GM23338 (cell line): Measurements from ENCODE around the gene PANK4. TPM values are rescaled to one million over a fixed set of nuclear protein-coding genes. Genes with fewer than 3 reads are reported as not detected.
"Not testable (repeated sequence)": the region's sequence is repeated elsewhere in the genome, so short reads cannot be mapped to it uniquely, and the experiment has no call there.

Source experiments
- ATAC-seq: fragments of 200-7000 bp; cut with Tn5 transposase; 3 replicates; pipeline ENCODE4 v1.9.1; 2020
- DNase-seq: peaks from one replicate; pipeline ENCODE4 v3.0.0-alpha.2; 2015; ENCODE audit warnings: low spot score
- H2AFZ ChIP-seq: fragments of 200-600 bp; sonication (generic); 2 replicates; pipeline ENCODE4 v1.8.0; 2016; ENCODE audit warnings: antibody characterized with exemption, mild to moderate bottlenecking, moderate library complexity
- H3F3A ChIP-seq: fragments of 200-600 bp; sonication (generic); replicated peaks from 2 replicates; pipeline ENCODE4 v1.8.0; 2017; ENCODE audit warnings: antibody characterized with exemption, mixed run types, low read depth
- H3K27ac ChIP-seq: fragments of 200-600 bp; sonication (generic); 2 replicates; pipeline ENCODE4 v1.6.1; 2016; ENCODE audit warnings: low read depth
- H3K27me3 ChIP-seq: fragments of 200-600 bp; sonication (generic); 2 replicates; pipeline ENCODE4 v1.8.0; 2016; ENCODE audit warnings: mild to moderate bottlenecking, mixed run types, moderate library complexity; ENCODE audit not compliant: insufficient read depth
- H3K36me3 ChIP-seq: fragments of 200-600 bp; sonication (generic); 2 replicates; pipeline ENCODE4 v1.8.0; 2016; ENCODE audit warnings: mild to moderate bottlenecking; ENCODE audit not compliant: insufficient read depth
- H3K4me1 ChIP-seq: fragments of 200-600 bp; sonication (generic); 2 replicates; pipeline ENCODE4 v1.8.0; 2016; ENCODE audit warnings: mild to moderate bottlenecking, moderate library complexity; ENCODE audit not compliant: insufficient read depth
- H3K4me2 ChIP-seq: fragments of 200-600 bp; sonication (generic); 2 replicates; pipeline ENCODE4 v1.7.1; 2017; ENCODE audit warnings: mixed run types
- H3K4me3 ChIP-seq: fragments of 200-600 bp; sonication (generic); 2 replicates; pipeline ENCODE4 v1.6.1; 2016; ENCODE audit warnings: mixed run types
- H3K79me2 ChIP-seq: fragments of 200-600 bp; sonication (generic); replicated peaks from 2 replicates; pipeline ENCODE4 v1.8.0; 2017; ENCODE audit warnings: mild to moderate bottlenecking; ENCODE audit not compliant: insufficient read depth
- H3K9me2 ChIP-seq: fragments of 200-600 bp; sonication (generic); 2 replicates; pipeline ENCODE4 v1.8.0; 2017; ENCODE audit not compliant: insufficient read depth
- H4K20me1 ChIP-seq: fragments of 200-600 bp; sonication (generic); replicated peaks from 2 replicates; pipeline ENCODE4 v1.8.0; 2017; ENCODE audit warnings: mild to moderate bottlenecking; ENCODE audit not compliant: insufficient read depth
- H3K27ac Mint-ChIP-seq: 2 replicates; pipeline ENCODE4 v1.8.0; 2020; ENCODE audit warnings: inconsistent platforms, mild to moderate bottlenecking, moderate library complexity, mixed read lengths
- H3K27me3 Mint-ChIP-seq: 3 replicates; pipeline ENCODE4 v1.8.0; 2022; ENCODE audit warnings: low read depth, mild to moderate bottlenecking, moderate library complexity, mixed read lengths, inconsistent platforms; ENCODE audit not compliant: insufficient read depth, poor library complexity
- H3K36me3 Mint-ChIP-seq: 3 replicates; pipeline ENCODE4 v1.8.0; 2021; ENCODE audit warnings: low read depth, mild to moderate bottlenecking, inconsistent platforms, moderate library complexity, mixed read lengths
- H3K4me1 Mint-ChIP-seq: 3 replicates; pipeline ENCODE4 v1.8.0; 2020; ENCODE audit warnings: mild to moderate bottlenecking, inconsistent platforms, mixed read lengths
- H3K4me3 Mint-ChIP-seq: 3 replicates; pipeline ENCODE4 v1.8.0; 2021; ENCODE audit warnings: moderate library complexity, mild to moderate bottlenecking, inconsistent platforms, mixed read lengths
- H3K9me3 Mint-ChIP-seq: 3 replicates; pipeline ENCODE4 v1.8.0; 2020; ENCODE audit warnings: moderate library complexity, mild to moderate bottlenecking, inconsistent platforms, mixed read lengths
- CTCF ChIP-seq, 2 experiments: fragments of 200-600 bp in 1 of 2; sonication (generic) in 1 of 2; conservative IDR thresholded peaks; 2 replicates each; pipeline versions ENCODE4 v1.5.1 to v1.6.1; 2016 to 2017; ENCODE audit warnings: antibody characterized with exemption in 2 of 2, low read depth in 2 of 2, mild to moderate bottlenecking in 2 of 2, moderate library complexity in 1 of 2
- EZH2 ChIP-seq: fragments of 200-600 bp; sonication (generic); IDR thresholded peaks from one replicate; pipeline ENCODE4 v1.8.0; 2017; ENCODE audit warnings: antibody characterized with exemption, mild to moderate bottlenecking, low read depth; ENCODE audit not compliant: unreplicated experiment
- EZH2phosphoT487 ChIP-seq: fragments of 200-600 bp; sonication (generic); IDR thresholded peaks from one replicate; pipeline ENCODE4 v1.8.1; 2018; ENCODE audit warnings: antibody characterized with exemption; ENCODE audit not compliant: unreplicated experiment
- JUNB ChIP-seq: IDR thresholded peaks from one replicate; pipeline ENCODE4 v1.6.1; 2016; ENCODE audit warnings: antibody characterized with exemption; ENCODE audit not compliant: unreplicated experiment
- POLR2AphosphoS5 ChIP-seq: IDR thresholded peaks from 2 replicates; pipeline ENCODE4 v1.6.1; 2016; ENCODE audit warnings: antibody characterized with exemption, low read depth
- REST ChIP-seq: IDR thresholded peaks from one replicate; pipeline ENCODE4 v1.6.1; 2018; ENCODE audit warnings: antibody characterized with exemption; ENCODE audit not compliant: unreplicated experiment
- ZNF331 ChIP-seq: fragments of 250-450 bp; sonication (Bioruptor Pico); IDR thresholded peaks from 2 replicates; pipeline ENCODE4 v1.5.0; 2020; ENCODE audit warnings: low read depth, mild to moderate bottlenecking, moderate library complexity
- polyA plus RNA-seq: library from polyadenylated mRNA; unstranded; fragments of >200 nt; fragmentation: Nextera tagmentation; extraction: Ambion mirVana; gene quantifications from 2 replicates; pipeline ENCODE4 v1.2.1, GENCODE V29; 2016
- total RNA-seq: library from RNA; depleted of rRNA; stranded (reverse); fragments of >200 nt; shearing (Covaris generic); gene quantifications from 2 replicates; pipeline ENCODE4 v1.2.3, GENCODE V29; 2014

PANK4 gene
- total and polyA plus RNA-seq, 2 experiments from 2014 or later, result 25.8 to 43.7 TPM

GRCh38 chr1:2459757-2460156, 66.6 kb downstream of the PANK4 start:
- H3K27ac Mint-ChIP-seq, result no peak overlapping the region
- no peaks in the 10 kb centered on the region for H3K36me3 ChIP-seq

GRCh38 chr1:2459102-2459753, 67.2 kb downstream of the PANK4 start:
- not testable (repeated sequence) for H3K4me2 ChIP-seq, H3F3A ChIP-seq, H3K4me3 ChIP-seq, H3K9me3 Mint-ChIP-seq, H2AFZ ChIP-seq, H3K9me2 ChIP-seq, H4K20me1 ChIP-seq, H3K27ac Mint-ChIP-seq, ATAC-seq, H3K36me3 ChIP-seq, H3K27me3 ChIP-seq, H3K4me1 Mint-ChIP-seq, H3K36me3 Mint-ChIP-seq, H3K4me1 ChIP-seq, H3K27ac ChIP-seq, H3K27me3 Mint-ChIP-seq, DNase-seq, H3K79me2 ChIP-seq, H3K4me3 Mint-ChIP-seq

More at GRCh38 chr1:2459757-2460156, 66.6 kb downstream of the PANK4 start:
- peaks cover 3% of the 10 kb centered on the region for H3K27me3 Mint-ChIP-seq
- H3K27me3 ChIP-seq, result no peaks in the 10 kb centered on the region
- DNase-seq (no peak), ATAC-seq (peak; percentile 15; the same call in 2 of the 3 replicates)
- no peaks in the 10 kb centered on the region for H3K9me3 Mint-ChIP-seq
- no peaks in the 10 kb centered on the region; the same call in 2 of the 3 replicates for H3K4me1 Mint-ChIP-seq
- no peaks in the 10 kb centered on the region for H3K36me3 Mint-ChIP-seq
- H3K79me2 ChIP-seq, result no peaks in the 10 kb centered on the region
- H3F3A ChIP-seq, result no peaks in the 10 kb centered on the region
- no peak overlapping the region for H3K4me3 Mint-ChIP-seq
- peak; percentile 38 for TF ChIP-seq REST
- peak in 1 of 2 experiments; percentile 43; a peak in 2 of 4 replicates for TF ChIP-seq CTCF (conservative IDR thresholded peaks at IDR 0.05; ENCODE audit: low read depth in 2 of 2)
- TF ChIP-seq ZNF331 (CRISPR knock-in tag), result no peak
- no peaks in the 10 kb centered on the region for H3K9me2 ChIP-seq
- H4K20me1 ChIP-seq, result no peaks in the 10 kb centered on the region
- no peak overlapping the region for H3K4me2 ChIP-seq
- no peak overlapping the region for H3K27ac ChIP-seq
- H3K4me1 ChIP-seq, result no peaks in the 10 kb centered on the region
- no peak overlapping the region for H3K4me3 ChIP-seq
- H2AFZ ChIP-seq, result no peak overlapping the region

- no peak for ATAC-seq
- no peaks in the 10 kb centered on the region for H4K20me1 ChIP-seq
- no peak overlapping the region for H3K27ac ChIP-seq
- peaks cover 3% of the 10 kb centered on the region for H3K27me3 Mint-ChIP-seq
- no peak overlapping the region for H3K27ac Mint-ChIP-seq
- H3K4me1 ChIP-seq, result no peaks in the 10 kb centered on the region
- no peak for DNase-seq
- no peaks in the 10 kb centered on the region; the same call in 2 of the 3 replicates for H3K4me1 Mint-ChIP-seq
- no peaks in the 10 kb centered on the region for H3K36me3 Mint-ChIP-seq
- H3F3A ChIP-seq, result no peaks in the 10 kb centered on the region
- H3K4me2 ChIP-seq, result no peak overlapping the region
- no peaks in the 10 kb centered on the region for H3K79me2 ChIP-seq
- H2AFZ ChIP-seq, result no peak overlapping the region
- H3K9me3 Mint-ChIP-seq, result no peaks in the 10 kb centered on the region
- H3K4me3 ChIP-seq, result no peak overlapping the region
- H3K27me3 ChIP-seq, result no peaks in the 10 kb centered on the region
- no peaks in the 10 kb centered on the region for H3K36me3 ChIP-seq
- H3K4me3 Mint-ChIP-seq, result no peak overlapping the region
- no peaks in the 10 kb centered on the region for H3K9me2 ChIP-seq
- TF ChIP-seq EZH2phosphoT487 (no peak), EZH2 (no peak), JUNB (no peak), POLR2AphosphoS5 (no peak), ZNF331 (CRISPR knock-in tag) (no peak)
Observed at GRCh38 chr1:2458687-2459086, 67.7 kb downstream of the PANK4 start.
